Ectodermal cell (in vitro differentiated cells): ENCODE results near the gene CRIP1.

Experiments used
- H3K27ac ChIP-seq: 2 replicates; pipeline ENCODE4 v1.7.0; 2013; ENCODE audit warnings: mild to moderate bottlenecking, low read depth, low read length; ENCODE audit not compliant: insufficient read depth, poor library complexity, severe bottlenecking
- H3K27me3 ChIP-seq: 2 replicates; pipeline ENCODE4 v1.7.0; 2013; ENCODE audit warnings: mild to moderate bottlenecking, low read length; ENCODE audit not compliant: insufficient read depth, control insufficient read depth, poor library complexity, severe bottlenecking
- H3K36me3 ChIP-seq: one replicate; pipeline ENCODE4 v1.7.0; 2013; ENCODE audit warnings: low read length; ENCODE audit not compliant: control insufficient read depth, insufficient read depth
- H3K4me1 ChIP-seq: one replicate; pipeline ENCODE4 v1.7.0; 2013; ENCODE audit warnings: low read length; ENCODE audit not compliant: control insufficient read depth, insufficient read depth
- H3K4me3 ChIP-seq: 2 replicates; pipeline ENCODE4 v1.7.0; 2013; ENCODE audit warnings: low read depth, low read length, control low read depth; ENCODE audit not compliant: insufficient read depth
- H3K9me3 ChIP-seq: 2 replicates; pipeline ENCODE4 v1.7.0; 2013; ENCODE audit warnings: mild to moderate bottlenecking, low read length, moderate library complexity; ENCODE audit not compliant: control insufficient read depth
- WGBS, 2 experiments: methylation state at CpG; one replicate each; pipeline ENCODE4 v1.1.7; 2013; ENCODE audit warnings: missing lambda C conversion rate in 2 of 2; 5-methylcytosine and 5-hydroxymethylcytosine counted together

Gene CRIP1

GRCh38 chr14:105476831-105477659 is 9.6 kb upstream of the CRIP1 start:
- H3K36me3 ChIP-seq = no peaks in the 10 kb centered on the region
- 76 to 77% methylated on average over 16 of the region's 16 CpGs for WGBS, 2 experiments
- no peak overlapping the region for H3K4me3 ChIP-seq
- H3K27me3 ChIP-seq = peaks cover 74% of the 10 kb centered on the region
- peaks cover 44% of the 10 kb centered on the region for H3K4me1 ChIP-seq
- H3K9me3 ChIP-seq = no peaks in the 10 kb centered on the region
- no peak overlapping the region for H3K27ac ChIP-seq

DNA sequence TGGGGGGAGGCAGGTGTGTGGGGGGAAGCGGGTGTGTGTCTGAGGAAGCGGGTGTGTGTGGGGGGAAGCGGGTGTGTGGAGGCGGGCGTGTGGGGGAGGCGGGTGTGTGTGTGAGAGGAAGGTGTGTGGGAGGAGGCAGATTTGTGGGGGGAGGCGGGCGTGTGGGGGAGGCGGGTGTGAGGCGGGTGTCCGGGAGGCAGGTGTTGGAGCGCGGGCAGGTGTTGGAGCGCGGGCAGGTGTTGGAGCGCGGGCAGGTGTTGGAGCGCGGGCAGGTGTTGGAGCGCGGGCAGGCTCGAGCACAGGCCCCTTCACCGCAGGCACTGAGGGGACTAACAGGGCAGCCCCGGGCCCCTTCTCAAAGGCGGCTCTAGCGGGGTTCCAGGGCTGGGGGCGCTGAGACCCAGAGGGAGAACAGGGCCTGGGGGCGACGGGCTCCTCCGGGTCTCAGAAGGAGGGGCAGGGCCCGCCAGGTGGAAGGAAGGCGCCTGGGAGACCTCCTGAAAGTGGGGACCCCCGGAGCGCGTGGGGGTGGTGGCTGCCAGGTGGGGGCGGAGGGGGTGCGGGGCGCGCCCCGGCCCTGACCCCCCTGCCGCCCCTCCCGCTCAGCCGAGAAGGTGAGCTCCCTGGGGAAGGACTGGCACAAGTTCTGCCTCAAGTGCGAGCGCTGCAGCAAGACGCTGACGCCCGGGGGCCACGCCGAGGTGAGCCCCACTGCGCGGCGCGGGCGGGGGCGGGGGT is 8.9 kb upstream of the CRIP1 start:
- H3K4me3 ChIP-seq = no peak overlapping the region
- no peaks in the 10 kb centered on the region for H3K9me3 ChIP-seq
- H3K27ac ChIP-seq = no peak overlapping the region
- H3K4me1 ChIP-seq = peaks cover 40% of the 10 kb centered on the region
- WGBS, 2 experiments = 21 to 24% methylated on average over 55 to 56 of the region's 56 CpGs
- H3K27me3 ChIP-seq = peaks cover 82% of the 10 kb centered on the region
- H3K36me3 ChIP-seq = no peaks in the 10 kb centered on the region

- Histone ChIP-seq H3K27me3 (peaks cover 85% of the 10 kb centered on the region), H3K9me3 (no peaks in the 10 kb centered on the region), H3K4me1 (peaks cover 38% of the 10 kb centered on the region), H3K4me3 (no peak overlapping the region), H3K27ac (no peak overlapping the region), H3K36me3 (no peaks in the 10 kb centered on the region)
- 12% methylated on average over 80 to 81 of the region's 81 CpGs for WGBS, 2 experiments
Observed at GRCh38 chr14:105478398-105479251, 8.1 kb upstream of the CRIP1 start.

DNA sequence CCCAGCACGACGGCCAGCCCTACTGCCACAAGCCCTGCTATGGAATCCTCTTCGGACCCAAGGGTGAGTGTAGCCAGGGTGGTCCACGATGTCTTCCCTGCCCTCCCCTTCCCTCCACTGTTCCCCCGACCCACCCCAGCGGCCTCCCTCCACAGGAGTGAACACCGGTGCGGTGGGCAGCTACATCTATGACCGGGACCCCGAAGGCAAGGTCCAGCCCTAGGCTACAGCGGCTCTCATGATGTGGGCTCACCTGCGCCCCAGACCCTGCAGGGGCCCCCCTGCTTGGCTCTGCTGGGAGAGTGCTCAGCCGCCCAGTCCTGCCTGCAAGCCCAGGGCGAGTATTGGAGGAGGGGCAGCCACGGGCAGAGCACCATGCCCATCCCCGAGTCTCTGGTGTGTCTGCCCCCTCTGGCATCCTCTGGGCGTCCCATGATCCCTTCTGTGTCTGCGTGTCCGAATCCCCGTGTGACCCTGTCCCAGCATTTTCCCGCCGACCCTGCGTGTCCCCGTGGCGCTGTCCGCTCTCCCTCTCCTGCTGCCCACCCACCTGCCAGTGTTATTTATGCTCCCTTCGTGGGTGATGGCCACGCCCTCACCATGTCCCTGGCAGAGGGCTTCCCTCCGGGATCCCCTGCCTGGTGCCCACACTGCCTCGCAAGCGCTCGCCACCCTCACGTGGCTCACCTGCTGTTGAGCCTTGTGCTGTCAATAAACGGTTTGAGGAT is 7.1 kb upstream of the CRIP1 start:
- H3K36me3 ChIP-seq = no peaks in the 10 kb centered on the region
- peaks cover 45% of the 10 kb centered on the region for H3K4me1 ChIP-seq
- WGBS, 2 experiments = 48 to 53% methylated on average over 34 of the region's 34 CpGs

DNA sequence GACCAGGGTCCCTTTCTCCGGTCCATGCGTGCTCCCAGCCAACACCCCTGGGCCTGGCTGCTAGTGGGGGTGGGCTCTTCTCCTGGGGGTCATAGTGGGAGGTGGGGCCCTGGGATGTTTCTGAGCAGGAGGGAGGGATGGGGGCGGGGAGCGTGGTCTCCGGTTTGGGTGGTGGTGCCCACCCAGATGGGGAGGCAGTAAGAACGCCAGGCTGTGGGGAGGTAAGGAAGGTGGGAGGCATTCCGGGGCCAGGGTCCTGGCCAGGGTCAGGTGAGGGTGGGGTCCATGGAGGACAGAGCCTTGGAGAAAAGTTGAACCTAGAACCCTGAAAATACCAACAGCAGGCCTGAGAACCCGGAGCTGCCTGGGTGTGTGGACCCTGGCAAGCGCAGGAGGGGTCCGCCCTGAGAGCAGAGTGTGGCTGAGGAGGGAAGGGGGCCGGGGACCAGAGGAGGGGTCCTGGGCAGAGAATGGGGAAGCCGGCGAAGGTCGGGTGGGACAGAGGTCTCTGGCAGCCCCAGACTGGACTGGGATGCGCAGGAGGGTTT is 6.4 kb upstream of the CRIP1 start:
- peaks cover 85% of the 10 kb centered on the region for H3K27me3 ChIP-seq
- no peak overlapping the region for H3K27ac ChIP-seq
- peaks cover 47% of the 10 kb centered on the region for H3K4me1 ChIP-seq
- 70 to 72% methylated on average over 15 of the region's 15 CpGs for WGBS, 2 experiments
- H3K36me3 ChIP-seq = no peaks in the 10 kb centered on the region
- no peak overlapping the region for H3K4me3 ChIP-seq
- H3K9me3 ChIP-seq = no peaks in the 10 kb centered on the region

More for the DNA sequence above, 7.1 kb upstream of the CRIP1 start:
- H3K4me3 ChIP-seq = no peak overlapping the region
- H3K27ac ChIP-seq = no peak overlapping the region
- peaks cover 85% of the 10 kb centered on the region for H3K27me3 ChIP-seq
- no peaks in the 10 kb centered on the region for H3K9me3 ChIP-seq

DNA sequence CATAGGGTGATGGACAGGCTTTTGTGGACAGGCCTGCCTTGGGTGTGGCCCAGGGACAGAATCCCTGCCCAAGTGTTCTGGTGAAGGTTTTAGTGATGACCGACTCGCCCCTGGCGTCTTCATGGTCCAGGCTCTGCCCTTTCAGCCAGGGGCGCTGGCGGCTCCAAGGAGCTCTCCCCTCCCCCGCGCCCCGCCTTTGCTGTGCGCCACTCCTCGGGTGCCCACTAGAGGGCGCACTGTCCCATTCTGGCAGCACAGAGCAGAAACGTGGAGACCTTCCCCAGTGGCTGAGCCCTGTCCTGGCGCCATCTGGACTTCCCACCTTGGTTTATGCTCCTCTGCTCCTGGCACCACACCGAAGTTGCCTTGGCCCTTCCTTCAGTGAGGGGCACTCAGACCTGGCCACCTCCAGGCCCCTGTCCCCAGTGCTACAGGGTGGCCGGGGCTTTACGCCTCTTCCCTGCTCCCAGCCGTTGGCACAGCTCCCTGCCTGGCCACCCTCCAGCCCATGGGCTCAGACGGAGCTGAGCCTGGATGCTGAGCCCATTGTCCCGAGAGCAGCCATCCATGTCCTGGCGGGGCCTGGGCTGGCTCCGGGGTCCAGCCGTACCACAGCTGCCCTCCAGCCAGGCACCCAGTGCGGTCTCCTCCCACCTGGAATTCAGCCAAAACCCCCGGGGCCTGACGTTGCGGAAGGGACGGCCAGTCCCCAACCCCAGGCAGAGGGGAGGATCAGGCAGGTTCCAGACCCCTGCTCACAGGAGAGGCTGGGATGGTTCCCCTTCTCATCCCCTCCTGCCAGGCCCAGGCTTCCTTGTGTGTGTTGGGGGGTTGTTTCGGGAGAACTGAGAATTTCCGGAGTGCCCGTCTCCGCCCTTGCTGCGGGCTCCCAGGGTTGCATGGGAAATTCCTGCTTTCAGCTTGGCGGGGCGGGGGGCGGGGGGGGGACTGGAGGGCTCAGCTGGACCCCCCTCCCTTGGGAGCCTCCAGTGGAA is 5.6 kb upstream of the CRIP1 start:
- peaks cover 47% of the 10 kb centered on the region for H3K4me1 ChIP-seq
- no peaks in the 10 kb centered on the region for H3K9me3 ChIP-seq
- peak overlapping the region; percentile 71 for H3K27ac ChIP-seq
- H3K4me3 ChIP-seq = peak overlapping the region; percentile 29
- H3K36me3 ChIP-seq = no peaks in the 10 kb centered on the region
- peaks cover 85% of the 10 kb centered on the region for H3K27me3 ChIP-seq
- WGBS, 2 experiments = 12 to 13% methylated on average over 35 of the region's 35 CpGs

DNA sequence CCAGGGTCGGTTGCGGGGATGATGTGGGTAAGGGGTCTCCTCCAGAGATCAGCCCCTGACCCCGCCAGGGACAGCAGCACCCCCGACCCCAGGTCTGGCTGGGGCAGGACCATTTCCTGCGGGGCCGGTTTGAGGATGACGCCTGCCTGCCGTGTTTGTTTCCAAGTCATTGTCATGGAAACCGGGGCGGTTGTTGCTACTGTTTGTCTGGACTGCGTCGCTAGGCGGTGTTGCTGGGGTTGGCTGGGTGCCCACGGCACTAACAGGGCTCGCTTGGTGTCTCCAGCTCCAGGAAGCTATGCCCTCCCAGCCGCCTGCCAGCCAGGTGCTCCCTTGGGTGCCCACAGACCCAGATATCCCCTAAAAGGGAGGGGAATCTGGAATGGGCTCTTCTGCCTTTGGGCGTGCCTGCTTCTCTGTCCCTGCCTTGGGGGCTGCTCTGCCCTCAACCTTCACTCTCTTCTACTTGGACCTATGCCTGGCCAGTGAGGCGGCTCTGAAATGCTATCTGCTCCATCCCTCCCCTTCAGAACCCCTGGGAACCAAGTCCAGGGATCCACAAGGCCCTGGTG is 4.7 kb upstream of the CRIP1 start:
- H3K36me3 ChIP-seq = no peaks in the 10 kb centered on the region
- no peak overlapping the region for H3K4me3 ChIP-seq
- H3K4me1 ChIP-seq = peaks cover 55% of the 10 kb centered on the region
- peaks cover 85% of the 10 kb centered on the region for H3K27me3 ChIP-seq
- WGBS, 2 experiments = 7 to 8% methylated on average over 18 of the region's 18 CpGs
- no peak overlapping the region for H3K27ac ChIP-seq
- no peaks in the 10 kb centered on the region for H3K9me3 ChIP-seq

DNA sequence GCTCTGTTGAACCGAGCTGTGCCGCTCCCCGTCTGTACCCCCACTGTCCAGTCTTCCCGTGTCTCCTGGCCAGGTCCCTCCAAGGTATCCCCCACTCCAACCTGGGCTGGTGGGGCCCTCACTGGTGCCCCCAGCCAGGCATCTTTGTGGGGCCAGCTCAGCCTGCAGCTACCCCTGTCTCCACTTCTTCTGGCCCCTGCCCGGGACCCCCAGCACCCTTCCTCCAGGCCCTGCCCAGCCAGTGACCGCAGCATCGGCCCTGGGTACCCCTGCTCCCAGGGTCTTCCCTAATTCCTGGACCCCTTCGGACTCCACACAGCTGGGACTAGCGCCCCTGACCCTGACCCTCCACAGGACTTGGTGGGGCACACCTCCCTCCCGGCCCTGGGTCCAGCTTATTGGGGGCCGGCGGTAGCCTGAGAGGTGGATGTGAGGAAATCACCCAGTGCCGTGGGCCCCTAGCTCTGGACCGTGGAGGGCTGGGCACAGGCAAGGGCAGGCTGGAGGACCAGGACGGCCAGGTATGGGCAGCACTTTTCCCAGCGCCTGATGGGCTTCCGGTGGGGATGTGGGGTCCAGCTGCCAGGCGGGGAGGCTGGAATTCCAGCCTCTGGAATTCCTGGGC is 4.1 kb upstream of the CRIP1 start:
- 89 to 93% methylated on average over 18 of the region's 18 CpGs for WGBS, 2 experiments
- Histone ChIP-seq H3K36me3 (no peaks in the 10 kb centered on the region), H3K4me1 (peaks cover 61% of the 10 kb centered on the region), H3K4me3 (no peak overlapping the region), H3K27me3 (peaks cover 85% of the 10 kb centered on the region), H3K27ac (no peak overlapping the region), H3K9me3 (no peaks in the 10 kb centered on the region)
